ENCODE results near the gene HERPUD1. TPM values are rescaled to one million over a fixed set of nuclear protein-coding genes. Genes with fewer than 3 reads are reported as not detected.
A peak's percentile ranks its signal among the peaks of the same experiment; 100 is the strongest.

HERPUD1 gene
- total RNA-seq, 2 experiments from 2014 or later, result 217 to 227 TPM

DNA sequence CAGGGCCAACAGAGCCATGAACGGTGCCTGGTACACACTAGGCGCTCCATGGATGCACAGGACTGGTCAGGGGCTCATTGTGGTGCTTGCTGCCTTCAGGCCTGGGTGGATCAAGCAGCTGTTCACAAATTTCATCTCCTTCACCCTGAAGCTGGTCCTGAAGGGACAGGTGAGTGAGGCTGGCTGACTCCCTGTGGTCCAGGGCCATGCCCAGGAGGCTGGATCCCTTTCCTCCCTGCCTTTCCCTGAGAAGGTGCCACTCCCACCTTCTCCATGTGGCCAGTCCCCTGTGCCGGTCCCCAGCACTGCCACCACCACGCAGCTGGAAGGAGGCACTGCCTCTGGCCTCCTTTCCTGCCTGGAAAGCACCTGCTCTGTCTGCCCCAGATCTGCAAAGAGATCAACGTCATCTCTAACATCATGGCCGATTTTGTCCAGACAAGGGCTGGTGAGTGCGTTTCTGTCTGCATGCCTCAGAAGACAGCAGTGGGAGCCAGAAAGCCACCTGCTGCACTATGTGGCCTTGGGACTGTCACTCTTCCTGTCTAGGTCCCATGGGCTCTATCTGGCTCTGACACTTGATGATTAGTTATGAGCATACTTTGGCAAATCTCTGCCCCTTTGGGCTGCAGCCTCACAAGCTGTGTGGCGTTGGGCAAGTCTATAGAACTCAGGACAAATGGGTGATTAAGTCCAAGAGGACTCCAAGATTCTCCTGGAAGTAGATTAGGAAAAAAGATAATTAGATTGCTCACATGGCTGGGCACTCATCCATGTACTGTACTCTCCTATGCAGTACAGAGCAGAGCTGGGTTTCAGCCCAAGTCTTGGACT lies 39.2 kb downstream of the HERPUD1 start:
- Mint-ChIP-seq H3K4me1 (ENCODE audit: low read depth) (peaks cover 36% of the 10 kb centered on the region), H3K9me3 (no peaks in the 10 kb centered on the region), H3K4me3 (no peak overlapping the region), H3K27me3 (no peaks in the 10 kb centered on the region), H3K27ac (no peak overlapping the region), H3K36me3 (ENCODE audit: low read depth) (no peaks in the 10 kb centered on the region)
- H3K4me1 ChIP-seq (ENCODE audit: insufficient read depth, low read length), result peaks cover 32% of the 10 kb centered on the region
- no peaks in the 10 kb centered on the region for H3K27me3 ChIP-seq (ENCODE audit: control insufficient read depth in 1 of 2, insufficient read depth in 2 of 2, low read length in 2 of 2)
- ATAC-seq (ENCODE audit: poor library complexity) (peak; percentile 62), DNase-seq (peak in 2 of 14 experiments; percentile 53 to 68)
- intact Hi-C loops (cut with DNase I, micrococcal nuclease), result no loop called here
- H3K9me3 ChIP-seq (ENCODE audit: control insufficient read depth in 1 of 2, insufficient read depth in 1 of 2, low read length in 2 of 2), result no peaks in the 10 kb centered on the region
- TF ChIP-seq, protein P1, sequence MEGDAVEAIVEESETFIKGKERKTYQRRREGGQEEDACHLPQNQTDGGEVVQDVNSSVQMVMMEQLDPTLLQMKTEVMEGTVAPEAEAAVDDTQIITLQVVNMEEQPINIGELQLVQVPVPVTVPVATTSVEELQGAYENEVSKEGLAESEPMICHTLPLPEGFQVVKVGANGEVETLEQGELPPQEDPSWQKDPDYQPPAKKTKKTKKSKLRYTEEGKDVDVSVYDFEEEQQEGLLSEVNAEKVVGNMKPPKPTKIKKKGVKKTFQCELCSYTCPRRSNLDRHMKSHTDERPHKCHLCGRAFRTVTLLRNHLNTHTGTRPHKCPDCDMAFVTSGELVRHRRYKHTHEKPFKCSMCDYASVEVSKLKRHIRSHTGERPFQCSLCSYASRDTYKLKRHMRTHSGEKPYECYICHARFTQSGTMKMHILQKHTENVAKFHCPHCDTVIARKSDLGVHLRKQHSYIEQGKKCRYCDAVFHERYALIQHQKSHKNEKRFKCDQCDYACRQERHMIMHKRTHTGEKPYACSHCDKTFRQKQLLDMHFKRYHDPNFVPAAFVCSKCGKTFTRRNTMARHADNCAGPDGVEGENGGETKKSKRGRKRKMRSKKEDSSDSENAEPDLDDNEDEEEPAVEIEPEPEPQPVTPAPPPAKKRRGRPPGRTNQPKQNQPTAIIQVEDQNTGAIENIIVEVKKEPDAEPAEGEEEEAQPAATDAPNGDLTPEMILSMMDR (IDR thresholded peaks at IDR 0.05), result no peak
- no peak overlapping the region for H3K27ac ChIP-seq (ENCODE audit: low read depth in 1 of 2, low read length in 2 of 2)
- no peaks in the 10 kb centered on the region for H3K36me3 ChIP-seq (ENCODE audit: insufficient read depth, low read length)
- CTCF ChIA-PET, result no interaction called here
- POLR2A ChIA-PET, result no interaction called here
- no peak overlapping the region for H3K4me3 ChIP-seq (ENCODE audit: low read length)

DNA sequence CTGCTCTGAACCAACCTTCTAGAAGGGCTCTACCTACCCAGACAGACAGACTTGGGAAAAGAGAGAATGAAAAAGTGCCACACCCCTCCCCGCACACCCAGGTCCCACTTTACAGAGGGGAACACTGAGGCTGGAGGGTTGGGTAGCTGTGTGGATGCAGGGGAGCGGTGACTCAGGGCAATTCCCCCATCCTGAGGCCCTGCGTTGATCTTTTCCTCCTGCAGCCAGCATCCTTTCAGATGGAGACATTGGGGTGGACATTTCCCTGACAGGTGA lies 39.8 kb downstream of the HERPUD1 start:
- Histone ChIP-seq H3K27ac (ENCODE audit: low read depth in 1 of 2, low read length in 2 of 2) (no peak overlapping the region), H3K4me1 (ENCODE audit: insufficient read depth, low read length) (peaks cover 29% of the 10 kb centered on the region), H3K36me3 (ENCODE audit: insufficient read depth, low read length) (no peaks in the 10 kb centered on the region), H3K9me3 (ENCODE audit: control insufficient read depth in 1 of 2, insufficient read depth in 1 of 2, low read length in 2 of 2) (no peaks in the 10 kb centered on the region), H3K27me3 (ENCODE audit: control insufficient read depth in 1 of 2, insufficient read depth in 2 of 2, low read length in 2 of 2) (no peaks in the 10 kb centered on the region), H3K4me3 (ENCODE audit: low read length) (no peak overlapping the region)
- intact Hi-C loops (cut with DNase I, micrococcal nuclease), result no loop called here
- TF ChIP-seq, protein P1 (IDR thresholded peaks at IDR 0.05), result no peak
- DNase-seq (no peak), ATAC-seq (ENCODE audit: poor library complexity) (no peak)
- H3K36me3 Mint-ChIP-seq (ENCODE audit: low read depth), result no peaks in the 10 kb centered on the region
- peaks cover 41% of the 10 kb centered on the region for H3K4me1 Mint-ChIP-seq (ENCODE audit: low read depth)
- no peak overlapping the region for H3K27ac Mint-ChIP-seq
- no peak overlapping the region for H3K4me3 Mint-ChIP-seq
- CTCF ChIA-PET, result no interaction called here
- H3K27me3 Mint-ChIP-seq, result no peaks in the 10 kb centered on the region
- POLR2A ChIA-PET, result no interaction called here
- H3K9me3 Mint-ChIP-seq, result no peaks in the 10 kb centered on the region

DNA sequence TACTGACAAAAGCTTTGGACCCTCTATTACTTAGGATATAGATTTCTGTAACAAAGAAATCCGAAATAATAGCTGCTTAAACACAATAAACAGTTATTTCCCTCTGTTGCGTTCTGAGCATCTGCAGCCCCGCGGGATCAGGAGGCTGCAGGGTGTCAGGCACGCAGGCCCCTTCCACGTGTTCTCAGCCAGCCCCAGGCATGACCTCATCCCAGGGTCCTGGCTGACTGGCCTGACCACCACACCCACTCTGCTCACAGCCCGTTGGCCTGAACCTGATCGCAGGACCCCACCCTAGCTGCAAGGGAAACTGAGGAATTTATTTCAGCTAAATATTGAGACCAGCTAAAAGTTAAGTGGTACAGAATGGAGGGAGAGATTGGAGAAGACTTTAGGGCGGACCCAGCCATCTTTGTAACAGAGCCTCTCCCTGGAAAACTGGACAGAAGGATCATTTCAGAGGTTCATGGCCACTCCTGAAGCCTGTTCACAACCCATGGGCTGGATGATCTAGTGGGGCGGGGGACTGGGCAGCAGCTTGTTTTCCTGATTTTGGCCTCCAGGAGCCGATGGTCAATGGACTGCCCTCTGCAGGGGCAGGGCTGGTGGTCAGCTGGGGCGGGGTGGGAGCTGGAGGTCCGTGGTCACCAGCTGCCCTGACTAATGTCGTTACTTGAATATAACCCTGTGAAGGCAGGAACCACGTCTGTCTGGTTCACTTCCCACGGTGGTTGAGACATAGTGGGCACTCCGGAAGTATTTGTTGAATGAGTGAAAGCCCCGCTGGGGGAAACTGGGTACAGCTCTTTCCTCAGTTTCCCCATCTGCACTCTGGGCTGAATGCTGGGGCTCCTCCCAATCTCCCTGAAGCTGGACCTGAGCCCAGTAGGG lies 40.7 kb downstream of the HERPUD1 start:
- Mint-ChIP-seq H3K36me3 (ENCODE audit: low read depth) (no peaks in the 10 kb centered on the region), H3K27ac (no peak overlapping the region), H3K27me3 (no peaks in the 10 kb centered on the region), H3K9me3 (no peaks in the 10 kb centered on the region), H3K4me3 (no peak overlapping the region), H3K4me1 (ENCODE audit: low read depth) (peaks cover 42% of the 10 kb centered on the region)
- no peak overlapping the region for H3K4me3 ChIP-seq (ENCODE audit: low read length)
- no peaks in the 10 kb centered on the region for H3K36me3 ChIP-seq (ENCODE audit: insufficient read depth, low read length)
- intact Hi-C loops (cut with DNase I, micrococcal nuclease), result no loop called here
- H3K4me1 ChIP-seq (ENCODE audit: insufficient read depth, low read length), result peaks cover 29% of the 10 kb centered on the region
- no peak overlapping the region for H3K27ac ChIP-seq (ENCODE audit: low read depth in 1 of 2, low read length in 2 of 2)
- no peaks in the 10 kb centered on the region for H3K9me3 ChIP-seq (ENCODE audit: control insufficient read depth in 1 of 2, insufficient read depth in 1 of 2, low read length in 2 of 2)
- POLR2A ChIA-PET, result interaction anchor here (1.1 kb wide), 1 partner anchor 41 kb away, joined by 3 read pairs; the partner anchor contains the start of gene HERPUD1
- ATAC-seq (ENCODE audit: poor library complexity), result no peak
- CTCF ChIA-PET, result no interaction called here
- H3K27me3 ChIP-seq (ENCODE audit: control insufficient read depth in 1 of 2, insufficient read depth in 2 of 2, low read length in 2 of 2), result no peaks in the 10 kb centered on the region
- TF ChIP-seq, protein P1 (IDR thresholded peaks at IDR 0.05), result no peak
- DNase-seq, result no peak

Data from CD4-positive, alpha-beta T cell (primary cell).